Liver (tissue), 9 donors: ENCODE data around the gene COLEC11. TPM values are rescaled to one million over a fixed set of nuclear protein-coding genes. Genes with fewer than 3 reads are reported as not detected.

Experiments
- DNase-seq: peaks from one replicate; pipeline ENCODE4 v3.0.0-alpha.2; 2017; ENCODE audit warnings: low spot score
- H3K27ac ChIP-seq, 2 donors: one replicate each; pipeline ENCODE4 v1.7.0; 2013; ENCODE audit warnings: inconsistent platforms in 2 of 2, low read length in 2 of 2, control low read depth in 1 of 2, low read depth in 1 of 2, mild to moderate bottlenecking in 1 of 2
- H3K27me3 ChIP-seq, 4 donors: one replicate each; pipeline versions ENCODE4 v1.6.1 to v1.7.0; 2013; ENCODE audit warnings: low read length in 3 of 4, inconsistent platforms in 1 of 4, mild to moderate bottlenecking in 1 of 4, moderate library complexity in 1 of 4; ENCODE audit not compliant: control insufficient read depth in 4 of 4, insufficient read depth in 4 of 4
- H3K36me3 ChIP-seq, 4 donors: one replicate each; pipeline versions ENCODE4 v1.6.1 to v1.7.0; 2013; ENCODE audit warnings: low read length in 3 of 4, mild to moderate bottlenecking in 3 of 4, low read depth in 1 of 4, moderate library complexity in 1 of 4; ENCODE audit not compliant: control insufficient read depth in 4 of 4, insufficient read depth in 3 of 4
- H3K4me1 ChIP-seq, 4 donors: one replicate each; pipeline versions ENCODE4 v1.6.1 to v1.7.0; 2013; ENCODE audit warnings: low read length in 3 of 4, mild to moderate bottlenecking in 3 of 4, moderate library complexity in 1 of 4; ENCODE audit not compliant: control insufficient read depth in 4 of 4, insufficient read depth in 4 of 4
- H3K4me3 ChIP-seq, 3 donors: one replicate each; pipeline versions ENCODE4 v1.6.1 to v1.7.0; 2013; ENCODE audit warnings: low read length in 3 of 3, control low read depth in 1 of 3, low read depth in 1 of 3, mild to moderate bottlenecking in 1 of 3
- H3K9ac ChIP-seq, 2 donors: one replicate each; pipeline ENCODE4 v1.7.0; 2013; ENCODE audit warnings: low read length in 2 of 2, mild to moderate bottlenecking in 2 of 2, moderate library complexity in 2 of 2, control low read depth in 1 of 2, low read depth in 1 of 2
- H3K9me3 ChIP-seq, 4 donors: one replicate each; pipeline versions ENCODE4 v1.6.1 to v1.7.0; 2013; ENCODE audit warnings: low read length in 3 of 4; ENCODE audit not compliant: control insufficient read depth in 4 of 4
- ATF3 ChIP-seq: IDR thresholded peaks from 2 replicates; pipeline ENCODE4 v1.6.1; 2016; ENCODE audit warnings: antibody characterized with exemption
- CTCF ChIP-seq: fragments of 150-350 bp; IDR thresholded peaks from 2 replicates; pipeline ENCODE4 v1.5.1; 2017; ENCODE audit warnings: improper control_type of control experiment, low read depth, low read length; ENCODE audit not compliant: missing input control
- EGR1 ChIP-seq, 2 donors: IDR thresholded peaks; 2 replicates each; pipeline ENCODE4 v1.6.1; 2016 to 2018; ENCODE audit warnings: antibody characterized with exemption in 2 of 2, low read depth in 2 of 2
- FOXA1 ChIP-seq: IDR thresholded peaks from 2 replicates; pipeline ENCODE4 v1.6.1; 2016; ENCODE audit warnings: antibody characterized with exemption
- FOXA2 ChIP-seq: IDR thresholded peaks from 2 replicates; pipeline ENCODE4 v1.6.1; 2016; ENCODE audit warnings: antibody characterized with exemption
- GABPA ChIP-seq, 2 donors: IDR thresholded peaks in 1 of 2; conservative IDR thresholded peaks in 1 of 2; 2 replicates each; pipeline ENCODE4 v1.6.1; 2016; ENCODE audit warnings: antibody characterized with exemption in 2 of 2, mild to moderate bottlenecking in 1 of 2, moderate library complexity in 1 of 2
- HNF4A ChIP-seq, 2 donors: conservative IDR thresholded peaks; 2 replicates each; pipeline ENCODE4 v1.6.1; 2016; ENCODE audit warnings: antibody characterized with exemption in 2 of 2, mild to moderate bottlenecking in 2 of 2
- HNF4G ChIP-seq: IDR thresholded peaks from 2 replicates; pipeline ENCODE4 v1.6.1; 2016; ENCODE audit warnings: antibody characterized with exemption
- JUND ChIP-seq, 2 donors: IDR thresholded peaks; 2 replicates each; pipeline ENCODE4 v1.6.1; 2016; ENCODE audit warnings: antibody characterized with exemption in 2 of 2
- MAX ChIP-seq: IDR thresholded peaks from 2 replicates; pipeline ENCODE4 v1.6.1; 2016; ENCODE audit warnings: antibody characterized with exemption
- NR2F2 ChIP-seq: IDR thresholded peaks from 2 replicates; pipeline ENCODE4 v1.6.1; 2016; ENCODE audit warnings: antibody characterized with exemption
- RAD21 ChIP-seq, 2 donors: IDR thresholded peaks; 2 replicates each; pipeline ENCODE4 v1.6.1; 2016; ENCODE audit warnings: antibody characterized with exemption in 2 of 2, mild to moderate bottlenecking in 2 of 2
- REST ChIP-seq: IDR thresholded peaks from 2 replicates; pipeline ENCODE4 v1.6.1; 2016; ENCODE audit warnings: antibody characterized with exemption, mild to moderate bottlenecking
- RXRA ChIP-seq, 2 donors: IDR thresholded peaks; 2 replicates each; pipeline ENCODE4 v1.6.1; 2017 to 2018; ENCODE audit warnings: antibody characterized with exemption in 2 of 2, mild to moderate bottlenecking in 1 of 2
- SP1 ChIP-seq: IDR thresholded peaks from 2 replicates; pipeline ENCODE4 v1.6.1; 2018; ENCODE audit warnings: antibody characterized with exemption, mild to moderate bottlenecking
- TAF1 ChIP-seq: conservative IDR thresholded peaks from 2 replicates; pipeline ENCODE4 v1.6.1; 2016; ENCODE audit warnings: antibody characterized with exemption, mild to moderate bottlenecking
- YY1 ChIP-seq: IDR thresholded peaks from 2 replicates; pipeline ENCODE4 v1.6.1; 2016; ENCODE audit warnings: antibody characterized with exemption, mild to moderate bottlenecking
- WGBS: extraction: QIAGEN DNeasy Blood & Tissue Kit; methylation state at CpG from one replicate; pipeline ENCODE4 v1.1.7; 2013; 5-methylcytosine and 5-hydroxymethylcytosine counted together
- polyA plus RNA-seq, 2 donors: library from polyadenylated mRNA; stranded (reverse) in 1 of 2; unstranded in 1 of 2; fragments of 200-250 nt in 1 of 2; fragments of >200 nt in 1 of 2; fragmentation: Nextera tagmentation in 1 of 2; extraction: Ambion mirVana in 1 of 2; gene quantifications; one replicate each; pipeline versions ENCODE4 v1.2.1 to v1.2.3, GENCODE V29; 2013 to 2015
- total RNA-seq, 2 donors: library from RNA; depleted of rRNA; stranded (reverse); fragments of >200 nt; gene quantifications; one replicate each; pipeline ENCODE4 v1.2.3, GENCODE V29; 2014
- TF ChIP-seq, protein P1 (sequence below): IDR thresholded peaks from 2 replicates; pipeline ENCODE4 v1.6.1; 2016; ENCODE audit warnings: antibody characterized with exemption
- donor health status: healthy.
- donor health status: healthy.
- donor health status: healthy.
- donor health status: healthy.
- donor health status: healthy.

Gene COLEC11
- total and polyA plus RNA-seq, 4 donors, result 31.0 to 100 (median 70.9) TPM

GRCh38 chr2:3627500-3628100 is 32.7 kb downstream of the COLEC11 start:
- Histone ChIP-seq H3K9ac (no peak overlapping the region), H3K4me3 (no peak overlapping the region), H3K27me3 (no peaks in the 10 kb centered on the region), H3K4me1 (no peaks in the 10 kb centered on the region), H3K9me3 (no peaks in the 10 kb centered on the region), H3K36me3 (no peaks in the 10 kb centered on the region), H3K27ac (peak overlapping the region in 1 of 2 donors; percentile 16)
- peak; percentile 24 for DNase-seq
- TF ChIP-seq FOXA2, result no peak
- no peak for TF ChIP-seq NR2F2
- TF ChIP-seq JUND (IDR thresholded peaks at IDR 0.05), result no peak
- TF ChIP-seq YY1, result no peak
- no peak for TF ChIP-seq REST
- no peak for TF ChIP-seq SP1
- no peak for TF ChIP-seq HNF4A (conservative IDR thresholded peaks at IDR 0.05)
- TF ChIP-seq HNF4G, result no peak
- no peak for TF ChIP-seq RAD21 (IDR thresholded peaks at IDR 0.05)
- TF ChIP-seq ATF3, result no peak
- no peak for TF ChIP-seq GABPA (IDR thresholded peaks at IDR 0.05 in 1 of 2, conservative IDR thresholded peaks at IDR 0.05 in 1 of 2)
- no peak for TF ChIP-seq EGR1 (IDR thresholded peaks at IDR 0.05; ENCODE audit: low read depth in 2 of 2)
- TF ChIP-seq CTCF, result no peak
- no peak for TF ChIP-seq MAX
- TF ChIP-seq, protein P1, sequence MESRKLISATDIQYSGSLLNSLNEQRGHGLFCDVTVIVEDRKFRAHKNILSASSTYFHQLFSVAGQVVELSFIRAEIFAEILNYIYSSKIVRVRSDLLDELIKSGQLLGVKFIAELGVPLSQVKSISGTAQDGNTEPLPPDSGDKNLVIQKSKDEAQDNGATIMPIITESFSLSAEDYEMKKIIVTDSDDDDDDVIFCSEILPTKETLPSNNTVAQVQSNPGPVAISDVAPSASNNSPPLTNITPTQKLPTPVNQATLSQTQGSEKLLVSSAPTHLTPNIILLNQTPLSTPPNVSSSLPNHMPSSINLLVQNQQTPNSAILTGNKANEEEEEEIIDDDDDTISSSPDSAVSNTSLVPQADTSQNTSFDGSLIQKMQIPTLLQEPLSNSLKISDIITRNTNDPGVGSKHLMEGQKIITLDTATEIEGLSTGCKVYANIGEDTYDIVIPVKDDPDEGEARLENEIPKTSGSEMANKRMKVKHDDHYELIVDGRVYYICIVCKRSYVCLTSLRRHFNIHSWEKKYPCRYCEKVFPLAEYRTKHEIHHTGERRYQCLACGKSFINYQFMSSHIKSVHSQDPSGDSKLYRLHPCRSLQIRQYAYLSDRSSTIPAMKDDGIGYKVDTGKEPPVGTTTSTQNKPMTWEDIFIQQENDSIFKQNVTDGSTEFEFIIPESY, result no peak
- TF ChIP-seq FOXA1, result no peak
- TF ChIP-seq RXRA (IDR thresholded peaks at IDR 0.05), result no peak
- TF ChIP-seq TAF1, result no peak
- 95% methylated on average over 21 of the region's 21 CpGs for WGBS
